DOHH2 (cell line): ENCODE results near the gene CHKB.

Experiments used
- EZH2phosphoT487 ChIP-seq: fragments of 200-600 bp; sonication (generic); IDR thresholded peaks from 2 replicates; pipeline ENCODE4 v1.6.1; 2017; ENCODE audit warnings: borderline replicate concordance, mild to moderate bottlenecking, antibody characterized with exemption, low read length, moderate library complexity, mixed read lengths
- TF ChIP-seq, protein P1 (sequence below): fragments of 200-600 bp; sonication (generic); IDR thresholded peaks from one replicate; pipeline ENCODE4 v1.5.1; 2014; ENCODE audit warnings: antibody characterized with exemption, mild to moderate bottlenecking, low read depth, low read length; ENCODE audit not compliant: poor library complexity, severe bottlenecking

DNA sequence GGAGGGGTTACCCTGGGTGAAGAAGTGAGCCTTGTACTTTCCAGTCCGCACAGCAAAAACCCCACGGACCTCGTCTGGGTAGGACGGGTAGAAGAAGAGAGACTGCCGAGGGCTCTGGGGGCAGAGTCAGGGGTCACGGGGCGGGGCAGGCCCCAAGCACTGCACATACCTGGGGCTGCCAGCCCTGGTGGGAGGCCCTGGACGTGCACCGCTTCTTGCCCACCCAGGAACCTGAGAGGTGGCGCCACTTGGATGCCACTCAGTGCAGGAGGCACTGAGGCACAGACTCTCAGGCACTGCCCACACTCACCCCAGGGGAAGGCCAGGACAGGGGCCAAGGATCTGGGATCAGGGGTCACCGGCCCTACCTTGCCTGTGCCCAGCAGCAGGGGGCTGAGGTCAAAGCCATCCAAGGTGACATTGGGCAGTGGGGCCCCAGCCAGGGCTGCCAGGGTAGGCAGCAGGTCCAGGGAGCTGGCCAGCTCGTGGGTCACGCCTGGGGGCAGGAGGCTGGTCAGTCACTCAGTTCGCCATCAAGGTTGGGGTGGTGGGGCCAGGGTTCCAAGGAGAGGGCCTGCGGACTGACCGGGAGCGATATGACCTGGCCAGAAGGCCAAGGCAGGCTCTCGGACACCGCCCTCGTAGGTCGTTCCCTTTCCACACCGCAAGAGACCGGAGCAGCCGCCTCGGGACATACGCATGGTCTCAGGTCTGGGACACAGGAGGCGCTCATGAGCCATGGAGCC, 43.1 kb upstream of the CHKB start:
- TF ChIP-seq, protein P1, sequence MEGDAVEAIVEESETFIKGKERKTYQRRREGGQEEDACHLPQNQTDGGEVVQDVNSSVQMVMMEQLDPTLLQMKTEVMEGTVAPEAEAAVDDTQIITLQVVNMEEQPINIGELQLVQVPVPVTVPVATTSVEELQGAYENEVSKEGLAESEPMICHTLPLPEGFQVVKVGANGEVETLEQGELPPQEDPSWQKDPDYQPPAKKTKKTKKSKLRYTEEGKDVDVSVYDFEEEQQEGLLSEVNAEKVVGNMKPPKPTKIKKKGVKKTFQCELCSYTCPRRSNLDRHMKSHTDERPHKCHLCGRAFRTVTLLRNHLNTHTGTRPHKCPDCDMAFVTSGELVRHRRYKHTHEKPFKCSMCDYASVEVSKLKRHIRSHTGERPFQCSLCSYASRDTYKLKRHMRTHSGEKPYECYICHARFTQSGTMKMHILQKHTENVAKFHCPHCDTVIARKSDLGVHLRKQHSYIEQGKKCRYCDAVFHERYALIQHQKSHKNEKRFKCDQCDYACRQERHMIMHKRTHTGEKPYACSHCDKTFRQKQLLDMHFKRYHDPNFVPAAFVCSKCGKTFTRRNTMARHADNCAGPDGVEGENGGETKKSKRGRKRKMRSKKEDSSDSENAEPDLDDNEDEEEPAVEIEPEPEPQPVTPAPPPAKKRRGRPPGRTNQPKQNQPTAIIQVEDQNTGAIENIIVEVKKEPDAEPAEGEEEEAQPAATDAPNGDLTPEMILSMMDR = no peak
- TF ChIP-seq EZH2phosphoT487 = no peak
